Small intestine (tissue), 7 donors: ENCODE measurements around the gene GAL3ST3. TPM values are rescaled to one million over a fixed set of nuclear protein-coding genes. Genes with fewer than 3 reads are reported as not detected.

ENCODE experiments used
- DNase-seq, 2 donors: peaks; one replicate each; pipeline versions ENCODE4 v3.0.0 to v3.0.0-alpha.2; 2013
- FAIRE-seq: peaks from 2 replicates; lab custom pipeline; 2012; peaks lifted over from hg19 to GRCh38; lab: Jason Lieb, UNC
- H3K27ac ChIP-seq, 3 donors: one replicate each; pipeline ENCODE4 v1.5.1; 2013; ENCODE audit warnings: low read length in 2 of 3, mild to moderate bottlenecking in 2 of 3, control low read depth in 1 of 3, inconsistent platforms in 1 of 3, low read depth in 1 of 3, moderate library complexity in 1 of 3
- H3K27me3 ChIP-seq, 3 donors: one replicate each; pipeline ENCODE4 v1.6.1; 2013; ENCODE audit warnings: low read length in 3 of 3, inconsistent platforms in 1 of 3; ENCODE audit not compliant: control insufficient read depth in 3 of 3, insufficient read depth in 3 of 3
- H3K36me3 ChIP-seq, 3 donors: one replicate each; pipeline ENCODE4 v1.6.1; 2013; ENCODE audit warnings: low read length in 3 of 3, inconsistent platforms in 1 of 3, low read depth in 1 of 3, mild to moderate bottlenecking in 1 of 3, moderate library complexity in 1 of 3; ENCODE audit not compliant: control insufficient read depth in 3 of 3, insufficient read depth in 2 of 3
- H3K4me1 ChIP-seq, 3 donors: one replicate each; pipeline ENCODE4 v1.6.1; 2013; ENCODE audit warnings: low read length in 2 of 3, inconsistent platforms in 1 of 3, low read depth in 1 of 3, mild to moderate bottlenecking in 1 of 3, moderate library complexity in 1 of 3; ENCODE audit not compliant: control insufficient read depth in 3 of 3, insufficient read depth in 2 of 3
- H3K4me3 ChIP-seq, 3 donors: one replicate each; pipeline ENCODE4 v1.5.1; 2013; ENCODE audit warnings: low read length in 3 of 3, control low read depth in 1 of 3, inconsistent platforms in 1 of 3, low read depth in 1 of 3, mild to moderate bottlenecking in 1 of 3, moderate library complexity in 1 of 3
- H3K9me3 ChIP-seq, 2 donors: one replicate each; pipeline ENCODE4 v1.6.1; 2013; ENCODE audit warnings: low read depth in 1 of 2, low read length in 1 of 2; ENCODE audit not compliant: control insufficient read depth in 2 of 2, insufficient read depth in 1 of 2
- WGBS, 3 donors: extraction: QIAGEN DNeasy Blood & Tissue Kit; methylation state at CpG; one replicate each; pipeline ENCODE4 v1.1.7; 2013; 5-methylcytosine and 5-hydroxymethylcytosine counted together
- polyA plus RNA-seq, 4 donors: library from polyadenylated mRNA; stranded (reverse) in 3 of 4; unstranded in 1 of 4; fragments of 200-250 nt in 3 of 4; fragments of 120-200 nt in 1 of 4; gene quantifications; one replicate each; pipeline versions ENCODE4 v1.2.1 to v1.2.3, GENCODE V29; 2013
- donor health status: healthy with polysubstance abuse.
- donor health status: control.
- donor health status: control.
- donor health status: Bipolar disorder and iron deficiency.
- donor health status: healthy.

The GAL3ST3 gene
- polyA plus RNA-seq, 4 donors = 0.12 TPM; not detected in 3

DNA sequence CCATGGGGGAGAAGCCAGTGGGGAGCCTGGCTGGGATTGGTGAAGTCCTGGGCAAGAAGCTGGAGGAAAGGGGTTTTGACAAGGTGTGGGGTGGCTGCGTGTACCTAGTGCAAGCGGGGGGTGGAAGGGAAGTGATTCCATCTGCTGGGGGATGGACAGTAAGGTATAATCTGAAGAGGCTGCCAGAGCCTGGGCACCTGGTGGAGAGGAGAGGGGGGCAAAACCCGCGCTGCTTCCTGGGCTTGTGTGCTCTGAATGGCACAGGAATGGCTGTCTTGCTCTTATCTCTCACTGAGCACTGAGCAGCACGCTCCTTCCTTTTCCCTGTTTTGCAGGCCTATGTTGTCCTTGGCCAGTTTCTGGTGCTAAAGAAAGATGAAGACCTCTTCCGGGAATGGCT is 45.7 kb downstream of the GAL3ST3 start:
- FAIRE-seq = no peak
- no peaks in the 10 kb centered on the region for H3K9me3 ChIP-seq
- WGBS, 3 donors = 40 to 79% (median 45%) methylated on average over 6 of the region's 6 CpGs
- H3K36me3 ChIP-seq = peaks cover 11 to 56% (median 12%) of the 10 kb centered on the region in 3 donors
- H3K4me3 ChIP-seq = peak overlapping the region in 2 of 3 donors; percentile 61 to 85
- H3K4me1 ChIP-seq = peaks cover 0 to 7% (median 2%) of the 10 kb centered on the region in 3 donors
- no peak for DNase-seq
- H3K27ac ChIP-seq = peak overlapping the region in 1 of 3 donors; percentile 97
- peaks cover 0 to 5% (median 0%) of the 10 kb centered on the region in 3 donors for H3K27me3 ChIP-seq

DNA sequence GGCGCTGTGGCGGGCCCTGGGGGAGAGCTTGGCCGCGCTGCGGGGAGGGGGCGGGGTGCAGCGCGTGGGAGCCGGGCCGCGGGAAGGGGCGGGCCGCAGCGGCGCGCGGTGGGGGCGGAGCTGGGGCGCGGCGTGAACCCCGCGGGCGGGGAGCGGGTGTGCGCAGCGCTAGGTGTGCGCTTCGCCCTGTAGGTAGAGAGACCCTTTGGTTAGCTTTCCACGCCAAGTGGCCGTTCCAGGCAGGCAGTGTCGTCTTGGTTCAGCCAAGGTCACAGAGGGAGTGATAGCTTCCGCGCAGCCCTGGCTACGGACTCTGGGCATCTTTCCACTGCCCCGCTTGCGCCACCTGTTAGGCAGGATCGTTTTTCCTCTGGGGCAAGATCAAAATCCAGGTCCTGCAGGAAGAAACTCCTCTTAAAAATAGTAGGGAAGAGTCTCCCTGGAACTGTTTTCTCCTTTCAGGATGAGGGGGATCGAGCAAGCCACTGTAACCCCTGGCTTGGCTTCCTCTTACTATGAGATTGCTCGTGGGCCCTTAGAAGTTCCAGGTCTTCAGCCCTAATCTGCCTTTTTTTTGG is 46.2 kb downstream of the GAL3ST3 start:
- no peak for DNase-seq

DNA sequence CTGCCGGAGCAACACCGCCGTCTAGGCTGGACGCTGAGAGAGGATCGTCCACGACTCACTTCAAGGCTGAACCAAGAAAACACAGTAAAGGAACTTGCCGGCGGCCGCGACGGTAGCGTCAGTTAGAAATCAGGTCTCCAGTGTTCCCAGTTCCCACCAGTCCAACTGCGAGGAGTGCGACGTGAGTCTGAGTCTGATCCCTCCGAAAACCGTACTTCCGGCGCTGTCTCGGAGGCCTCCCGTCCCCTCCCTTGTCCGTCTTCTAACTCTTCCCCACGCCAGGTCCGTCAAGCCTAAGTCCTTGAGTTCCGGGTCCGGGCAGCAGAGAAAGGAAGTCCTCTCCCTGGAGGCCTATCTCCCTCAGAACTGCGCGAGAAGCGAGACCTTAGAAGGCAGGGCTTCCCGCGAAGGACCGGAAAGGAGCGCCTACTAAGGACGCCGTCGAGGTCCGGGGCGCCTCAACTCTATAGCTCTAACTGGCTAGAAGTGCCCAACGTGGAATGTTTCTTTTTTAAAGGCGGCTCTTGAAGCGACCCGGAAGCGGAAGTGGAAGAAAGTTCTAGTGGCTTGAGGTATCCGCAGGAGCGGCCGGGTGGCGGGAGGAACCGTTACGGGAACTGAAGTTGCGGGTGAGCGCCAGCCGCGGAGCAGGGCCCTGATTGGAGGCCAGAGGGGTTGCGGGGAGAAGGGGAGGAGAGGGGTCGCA is 46.9 kb downstream of the GAL3ST3 start, which contains the start of the genes BANF1 and EIF1AD:
BANF1 (plus strand) TSS at position 562 of the 706 bp plus-strand sequence. CDS start 748 bp downstream, outside the sequence.
EIF1AD (minus strand) TSS at position 216 of the 706 bp plus-strand sequence. CDS start 1,768 bp downstream, outside the sequence.
- Histone ChIP-seq H3K9me3 (no peaks in the 10 kb centered on the region), H3K27ac (peak within 1 kb of the TSS; percentile 85 to 98 (median 97)), H3K4me3 (peak within 1 kb of the TSS; percentile 61 to 85 (median 80)), H3K27me3 (no peaks in the 10 kb centered on the region), H3K36me3 (peaks cover 20 to 62% (median 21%) of the 10 kb centered on the region in 3 donors), H3K4me1 (peaks cover 0 to 7% (median 2%) of the 10 kb centered on the region in 3 donors)
- WGBS, 3 donors = 0% methylated on average over 54 to 55 of the region's 55 CpGs
- FAIRE-seq (no peak), DNase-seq (peak; percentile 97 to 99)

More for the DNA sequence above, 46.2 kb downstream of the GAL3ST3 start:
- no peak for FAIRE-seq
- Histone ChIP-seq H3K4me1 (peaks cover 0 to 7% (median 2%) of the 10 kb centered on the region in 3 donors), H3K27ac (peak overlapping the region; percentile 85 to 98 (median 97)), H3K27me3 (no peaks in the 10 kb centered on the region), H3K9me3 (no peaks in the 10 kb centered on the region), H3K4me3 (peak overlapping the region; percentile 61 to 85 (median 80)), H3K36me3 (peaks cover 16 to 61% (median 17%) of the 10 kb centered on the region in 3 donors)
- 0% methylated on average over 15 to 40 of the region's 40 CpGs for WGBS, 3 donors

DNA sequence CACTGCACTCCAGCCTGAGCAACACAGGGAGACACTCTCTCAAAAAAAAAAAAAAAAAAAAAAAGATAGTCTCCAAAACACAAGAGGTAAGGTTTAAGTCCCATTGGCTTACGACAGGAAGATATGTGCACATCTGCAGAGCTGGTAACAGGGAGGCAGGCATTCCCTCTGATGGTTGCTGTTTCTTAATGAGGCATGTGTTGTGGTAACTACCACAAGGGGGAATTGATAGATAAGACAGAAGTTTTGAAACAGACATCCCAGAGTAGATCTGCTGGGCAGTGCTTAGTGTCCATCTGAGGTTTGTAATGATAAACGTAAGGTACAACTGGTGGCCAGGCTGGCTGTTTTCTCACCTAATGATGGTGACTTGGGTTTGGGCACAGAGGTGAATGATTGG is 51.7 kb downstream of the GAL3ST3 start:
- no peaks in the 10 kb centered on the region for H3K4me1 ChIP-seq
- 87 to 92% (median 90%) methylated on average over 2 of the region's 2 CpGs for WGBS, 3 donors

DNA sequence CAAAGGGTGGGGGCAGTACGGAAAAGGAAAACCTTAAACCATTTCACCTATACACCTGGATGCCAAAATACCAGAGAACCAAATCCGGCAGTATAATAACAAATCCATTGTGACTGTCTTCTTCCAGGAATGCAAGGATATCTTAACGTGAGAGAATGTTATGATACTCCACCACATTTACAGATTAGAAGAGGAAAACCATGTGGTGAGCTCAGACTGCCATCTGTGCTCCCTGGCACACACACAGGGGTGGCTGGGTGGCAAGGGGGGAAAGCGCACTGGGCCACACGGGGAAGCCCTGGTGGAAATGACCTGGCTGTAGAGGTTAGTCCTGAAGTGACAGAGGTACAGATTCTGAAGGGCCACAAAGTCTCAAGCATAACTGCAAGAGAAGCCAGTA is 56.9 kb downstream of the GAL3ST3 start:
- H3K9me3 ChIP-seq = no peaks in the 10 kb centered on the region
- no peak overlapping the region for H3K27ac ChIP-seq
- 83 to 85% (median 84%) methylated on average over 5 of the region's 5 CpGs for WGBS, 3 donors
- DNase-seq (no peak), FAIRE-seq (no peak)
- no peaks in the 10 kb centered on the region for H3K4me1 ChIP-seq
- H3K27me3 ChIP-seq = no peaks in the 10 kb centered on the region
- H3K36me3 ChIP-seq = peaks cover 0 to 16% (median 0%) of the 10 kb centered on the region in 3 donors
- H3K4me3 ChIP-seq = no peak overlapping the region

More for the DNA sequence above, 51.7 kb downstream of the GAL3ST3 start:
- H3K36me3 ChIP-seq = peaks cover 19 to 38% (median 21%) of the 10 kb centered on the region in 3 donors
- H3K27me3 ChIP-seq = no peaks in the 10 kb centered on the region
- no peaks in the 10 kb centered on the region for H3K9me3 ChIP-seq
- H3K4me3 ChIP-seq = no peak overlapping the region
- no peak overlapping the region for H3K27ac ChIP-seq
- DNase-seq (no peak), FAIRE-seq (no peak)

Other genes starting within 250 kb of the GAL3ST3 start
- 1 to 10 TPM in 3 of 4 donors, under 1 TPM in 1; 0.54 to 4.0 (median 1.8) TPM for gene SNX32, start 215.2 kb downstream of the GAL3ST3 start, polyA plus RNA-seq
- gene CFL1, start 191.0 kb downstream of the GAL3ST3 start, polyA plus RNA-seq = 1,000 to 10,000 TPM in 3 of 4 donors, 100 to 1,000 TPM in 1; 854 to 2,084 (median 1,613) TPM
- gene MUS81, start 188.7 kb downstream of the GAL3ST3 start, polyA plus RNA-seq = 100 to 1,000 TPM in 1 of 4 donors, 10 to 100 TPM in 3; 45.3 to 118 (median 73.8) TPM
- gene EFEMP2, start 176.4 kb downstream of the GAL3ST3 start, polyA plus RNA-seq = 10 to 100 TPM in 2 of 4 donors, 1 to 10 TPM in 2; 4.7 to 18.0 (median 12.1) TPM
- gene CTSW, start 169.3 kb downstream of the GAL3ST3 start, polyA plus RNA-seq = 1 to 10 TPM in 2 of 4 donors, under 1 TPM in 2; 0.43 to 3.5 (median 1.1) TPM
- 100 to 1,000 TPM in 2 of 4 donors, 10 to 100 TPM in 2; 57.6 to 131 (median 86.9) TPM for gene FIBP, start 160.7 kb downstream of the GAL3ST3 start, polyA plus RNA-seq
- 10 to 100 TPM in 2 of 4 donors, 1 to 10 TPM in 2; 6.5 to 32.5 (median 13.3) TPM for gene CCDC85B, start 158.5 kb downstream of the GAL3ST3 start, polyA plus RNA-seq
- 1 to 10 TPM in 3 of 4 donors, under 1 TPM in 1; 0.04 to 5.2 (median 1.9) TPM for gene FOSL1, start 148.8 kb downstream of the GAL3ST3 start, polyA plus RNA-seq
- gene C11orf68, start 130.1 kb downstream of the GAL3ST3 start, polyA plus RNA-seq = 10 to 100 TPM; 23.9 to 32.7 (median 26.9) TPM
- 10 to 100 TPM; 53.2 to 87.3 (median 70.7) TPM for gene DRAP1, start 129.7 kb downstream of the GAL3ST3 start, polyA plus RNA-seq
- under 1 TPM in 1 of 4 donors, not detected in 3; 0.07 TPM for gene TSGA10IP, start 103.7 kb downstream of the GAL3ST3 start, polyA plus RNA-seq
- 10 to 100 TPM; 39.3 to 95.9 (median 52.9) TPM for gene SART1, start 87.4 kb downstream of the GAL3ST3 start, polyA plus RNA-seq
- 10 to 100 TPM; 14.8 to 34.9 (median 19.8) TPM for gene EIF1AD, start 47.0 kb downstream of the GAL3ST3 start, polyA plus RNA-seq
- gene BANF1, start 46.7 kb downstream of the GAL3ST3 start, polyA plus RNA-seq = 100 to 1,000 TPM in 2 of 4 donors, 10 to 100 TPM in 2; 80.0 to 193 (median 100) TPM
- gene CST6, start 37.2 kb downstream of the GAL3ST3 start, polyA plus RNA-seq = not detected
- gene CATSPER1, start 22.7 kb downstream of the GAL3ST3 start, polyA plus RNA-seq = under 1 TPM in 1 of 4 donors, not detected in 3; 0.04 TPM
- 100 to 1,000 TPM; 106 to 141 (median 122) TPM for gene SF3B2, start 3.2 kb upstream of the GAL3ST3 start, polyA plus RNA-seq
- 10 to 100 TPM in 2 of 4 donors, 1 to 10 TPM in 2; 4.0 to 22.9 (median 10.0) TPM for gene PACS1, start 21.1 kb upstream of the GAL3ST3 start, polyA plus RNA-seq
- 10 to 100 TPM in 2 of 4 donors, 1 to 10 TPM in 2; 8.4 to 19.3 (median 10.3) TPM for gene KLC2, start 208.5 kb upstream of the GAL3ST3 start, polyA plus RNA-seq
- gene RAB1B, start 219.5 kb upstream of the GAL3ST3 start, polyA plus RNA-seq = 100 to 1,000 TPM; 125 to 205 (median 179) TPM
- gene CNIH2, start 229.0 kb upstream of the GAL3ST3 start, polyA plus RNA-seq = 1 to 10 TPM in 2 of 4 donors, under 1 TPM in 2; 0.81 to 3.4 (median 0.99) TPM
- 100 to 1,000 TPM; 102 to 144 (median 135) TPM for gene YIF1A, start 240.0 kb upstream of the GAL3ST3 start, polyA plus RNA-seq
- gene TMEM151A, start 242.7 kb upstream of the GAL3ST3 start, polyA plus RNA-seq = under 1 TPM in 3 of 4 donors, not detected in 1; 0.44 to 0.91 (median 0.54) TPM